Stimulated activated memory B cell treated with anti-CD40 and anti-IgM and Interleukin-4, amounts not matched to agents 10 μg/mL and 1 μg/mL and 100 μg/mL, for 72 hours (primary cell): ENCODE data around the gene SERGEF.

Source experiments
- ATAC-seq: fragments of 150-1000 bp; cut with Tn5 transposase; 2 replicates; pipeline ENCODE4 v1.10.0; 2021
- H3K27ac Mint-ChIP-seq: one replicate; pipeline ENCODE4 v1.8.0; 2022; ENCODE audit warnings: mild to moderate bottlenecking, mixed read lengths
- H3K27me3 Mint-ChIP-seq: one replicate; pipeline ENCODE4 v1.8.0; 2022; ENCODE audit warnings: mixed read lengths
- H3K36me3 Mint-ChIP-seq: one replicate; pipeline ENCODE4 v1.8.0; 2022; ENCODE audit warnings: mixed read lengths
- H3K4me1 Mint-ChIP-seq: one replicate; pipeline ENCODE4 v1.8.0; 2022; ENCODE audit warnings: mixed read lengths
- H3K4me3 Mint-ChIP-seq: one replicate; pipeline ENCODE4 v1.8.0; 2022; ENCODE audit warnings: mild to moderate bottlenecking, moderate library complexity, mixed read lengths
- H3K9me3 Mint-ChIP-seq: one replicate; pipeline ENCODE4 v1.8.0; 2022; ENCODE audit warnings: mixed read lengths

Gene SERGEF

DNA sequence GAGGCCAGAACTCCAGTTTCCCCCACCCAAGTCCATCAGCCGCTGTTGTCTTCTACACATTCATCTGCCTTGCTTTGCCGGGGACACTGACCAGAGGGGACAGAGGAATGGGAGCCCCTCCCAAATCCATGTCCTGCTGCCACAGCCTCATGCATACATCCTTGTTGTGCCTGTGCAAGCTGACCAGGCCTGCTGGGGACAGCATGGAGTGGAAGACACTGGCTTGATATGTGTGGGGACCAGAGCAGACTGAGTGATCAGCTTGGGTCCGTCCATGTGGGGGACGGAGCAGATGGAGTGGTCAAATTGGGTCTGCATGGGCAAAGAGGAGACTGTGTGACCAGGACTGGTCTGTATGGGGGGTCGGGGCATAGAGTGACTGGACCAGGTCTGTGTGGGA is 234.5 kb downstream of the SERGEF start:
- no peaks in the 10 kb centered on the region for H3K4me1 Mint-ChIP-seq
- H3K9me3 Mint-ChIP-seq, result no peaks in the 10 kb centered on the region
- no peaks in the 10 kb centered on the region for H3K27me3 Mint-ChIP-seq
- no peaks in the 10 kb centered on the region for H3K36me3 Mint-ChIP-seq
- no peak overlapping the region for H3K27ac Mint-ChIP-seq
- H3K4me3 Mint-ChIP-seq, result no peak overlapping the region
- ATAC-seq, result no peak

DNA sequence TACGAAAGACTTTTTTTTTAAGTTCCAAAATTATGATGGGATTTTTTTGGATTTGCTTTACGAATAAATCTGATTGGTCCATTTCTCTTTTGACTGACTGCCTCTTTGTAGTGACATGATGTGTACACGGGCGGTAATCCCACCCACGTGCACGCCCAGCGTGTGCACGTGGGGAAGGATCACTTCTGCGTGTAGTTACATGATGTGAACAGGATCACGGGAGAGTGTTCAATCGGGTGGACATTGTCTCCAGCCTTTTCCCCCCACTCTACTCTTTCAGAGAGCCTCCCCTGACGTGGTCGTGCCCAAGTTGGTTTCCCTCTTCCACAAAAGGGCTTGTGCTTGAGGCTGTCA is 235.1 kb downstream of the SERGEF start:
- Mint-ChIP-seq H3K36me3 (no peaks in the 10 kb centered on the region), H3K9me3 (no peaks in the 10 kb centered on the region), H3K27ac (no peak overlapping the region), H3K27me3 (no peaks in the 10 kb centered on the region), H3K4me1 (no peaks in the 10 kb centered on the region), H3K4me3 (no peak overlapping the region)
- no peak for ATAC-seq

DNA sequence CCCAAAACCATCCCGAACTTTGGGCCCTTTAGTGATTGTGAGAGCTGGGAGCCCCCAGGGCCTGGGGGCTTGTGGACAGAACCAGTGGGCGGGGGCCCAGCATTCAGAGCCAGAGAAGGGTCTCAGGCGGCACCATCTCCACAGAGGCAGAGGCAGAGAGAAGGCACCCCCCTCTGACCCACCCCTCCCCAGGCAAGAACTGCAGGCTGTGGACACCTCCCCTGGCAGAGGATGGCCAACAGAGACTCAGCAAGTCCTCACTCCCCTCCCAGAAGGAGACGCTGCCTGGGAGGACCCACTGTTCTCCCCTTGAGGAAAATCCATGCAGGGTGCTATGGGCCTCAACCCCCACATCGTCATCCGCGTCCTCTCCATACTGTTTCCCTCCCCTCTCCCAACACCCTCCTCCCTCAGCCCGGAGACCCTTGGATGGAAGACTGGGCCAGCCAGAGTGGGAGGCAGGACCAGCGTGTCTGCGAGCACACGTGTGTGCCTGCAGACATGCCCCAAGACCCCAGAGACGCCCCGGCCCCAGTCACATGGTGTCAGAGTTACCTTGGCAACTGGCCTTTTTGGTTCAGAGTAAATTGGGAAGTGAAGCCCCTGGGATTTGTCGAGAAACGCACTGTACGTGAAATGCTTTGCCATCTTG is 235.6 kb downstream of the SERGEF start:
- no peaks in the 10 kb centered on the region for H3K9me3 Mint-ChIP-seq
- H3K36me3 Mint-ChIP-seq, result no peaks in the 10 kb centered on the region
- ATAC-seq, result no peak
- H3K4me3 Mint-ChIP-seq, result no peak overlapping the region
- no peak overlapping the region for H3K27ac Mint-ChIP-seq
- H3K27me3 Mint-ChIP-seq, result no peaks in the 10 kb centered on the region
- H3K4me1 Mint-ChIP-seq, result no peaks in the 10 kb centered on the region

DNA sequence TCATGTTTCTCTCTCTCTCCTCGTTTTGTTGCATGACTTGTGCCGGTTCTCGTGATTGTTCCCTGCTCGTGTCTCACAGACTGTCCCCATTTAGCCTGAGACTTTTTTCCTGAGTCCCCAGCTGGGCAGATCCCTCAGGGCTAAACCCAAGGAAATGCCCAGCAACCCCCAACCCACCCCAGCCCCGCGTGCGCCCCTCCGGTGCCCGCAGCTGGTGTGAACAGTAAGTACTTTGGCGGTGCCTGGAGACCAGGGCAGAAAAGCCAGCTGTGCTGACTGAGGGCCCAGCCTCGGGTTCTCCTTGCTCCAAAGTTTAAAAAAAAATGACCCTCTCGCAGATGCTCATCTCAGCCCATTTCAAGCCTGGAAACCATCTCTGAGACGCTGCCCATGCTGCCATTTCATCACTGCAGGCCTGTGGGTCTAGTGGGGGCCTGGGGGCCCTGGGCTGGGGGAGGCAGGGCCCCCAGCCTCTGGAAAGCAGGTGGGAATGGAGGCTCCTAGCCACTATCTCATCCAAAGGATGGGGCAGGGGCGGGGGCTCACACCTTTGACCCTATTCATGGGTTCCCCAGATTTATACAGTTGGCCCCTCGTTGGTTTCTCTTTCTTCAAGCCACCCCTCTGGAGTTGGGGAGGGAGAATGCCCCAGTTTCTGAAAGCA is 236.5 kb downstream of the SERGEF start:
- H3K4me3 Mint-ChIP-seq, result no peak overlapping the region
- no peak for ATAC-seq
- H3K4me1 Mint-ChIP-seq, result no peaks in the 10 kb centered on the region
- H3K9me3 Mint-ChIP-seq, result no peaks in the 10 kb centered on the region
- H3K36me3 Mint-ChIP-seq, result no peaks in the 10 kb centered on the region
- no peaks in the 10 kb centered on the region for H3K27me3 Mint-ChIP-seq
- no peak overlapping the region for H3K27ac Mint-ChIP-seq

DNA sequence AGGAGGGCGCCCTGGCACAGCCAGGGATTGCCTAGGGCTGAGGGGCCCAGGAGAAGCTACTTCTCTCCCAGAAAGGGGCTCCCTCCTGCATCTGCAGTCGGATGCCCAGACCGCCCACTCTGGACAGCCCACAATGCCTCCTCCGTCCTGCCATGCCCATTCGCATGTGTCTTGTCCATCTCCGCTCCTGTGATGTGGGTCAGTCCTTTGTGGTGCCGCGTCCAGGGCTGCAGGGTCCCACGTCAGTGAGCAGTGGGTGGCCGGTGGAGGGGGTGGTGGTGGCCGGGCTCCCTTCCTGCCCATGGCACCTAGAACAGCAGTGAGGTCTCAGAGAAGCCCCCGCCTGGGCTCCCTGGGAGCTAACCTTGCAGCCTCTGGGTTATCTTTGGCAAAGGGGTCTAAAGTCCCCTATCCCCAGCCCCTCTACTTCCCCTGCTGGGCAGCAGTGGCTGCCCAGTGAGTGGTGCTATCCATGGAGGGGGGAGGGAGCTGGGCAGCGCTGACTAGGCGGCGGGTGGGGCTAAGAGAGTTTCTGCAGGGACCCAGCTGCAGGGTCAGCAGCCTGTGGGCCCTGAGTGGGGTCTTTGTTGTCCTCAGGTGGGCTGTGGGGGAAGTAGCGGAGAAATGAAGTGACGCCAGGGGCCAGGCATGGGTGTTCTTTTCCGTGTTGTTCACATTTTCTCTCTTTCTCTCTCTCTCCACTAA is 237.2 kb downstream of the SERGEF start:
- no peak for ATAC-seq
- no peak overlapping the region for H3K27ac Mint-ChIP-seq
- no peaks in the 10 kb centered on the region for H3K36me3 Mint-ChIP-seq
- H3K9me3 Mint-ChIP-seq, result no peaks in the 10 kb centered on the region
- no peaks in the 10 kb centered on the region for H3K4me1 Mint-ChIP-seq
- H3K4me3 Mint-ChIP-seq, result no peak overlapping the region
- H3K27me3 Mint-ChIP-seq, result no peaks in the 10 kb centered on the region

DNA sequence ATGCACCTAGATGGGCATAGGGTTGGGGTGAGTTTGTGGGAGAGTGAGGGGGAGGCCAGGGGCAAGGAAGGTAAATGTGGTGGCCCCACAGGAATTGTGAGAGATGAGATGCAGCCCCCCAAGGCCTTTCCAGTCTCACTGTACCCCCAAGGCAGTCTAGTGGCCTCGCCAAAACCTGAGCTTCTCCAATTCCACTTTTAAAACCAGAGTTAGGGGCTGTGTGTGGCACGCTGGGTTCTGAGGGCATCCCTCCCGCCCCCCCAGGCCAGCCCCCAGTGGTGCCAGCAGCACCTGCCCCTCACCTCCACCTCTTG is 237.9 kb downstream of the SERGEF start:
- ATAC-seq, result no peak
- Mint-ChIP-seq H3K4me1 (no peaks in the 10 kb centered on the region), H3K36me3 (no peaks in the 10 kb centered on the region)

DNA sequence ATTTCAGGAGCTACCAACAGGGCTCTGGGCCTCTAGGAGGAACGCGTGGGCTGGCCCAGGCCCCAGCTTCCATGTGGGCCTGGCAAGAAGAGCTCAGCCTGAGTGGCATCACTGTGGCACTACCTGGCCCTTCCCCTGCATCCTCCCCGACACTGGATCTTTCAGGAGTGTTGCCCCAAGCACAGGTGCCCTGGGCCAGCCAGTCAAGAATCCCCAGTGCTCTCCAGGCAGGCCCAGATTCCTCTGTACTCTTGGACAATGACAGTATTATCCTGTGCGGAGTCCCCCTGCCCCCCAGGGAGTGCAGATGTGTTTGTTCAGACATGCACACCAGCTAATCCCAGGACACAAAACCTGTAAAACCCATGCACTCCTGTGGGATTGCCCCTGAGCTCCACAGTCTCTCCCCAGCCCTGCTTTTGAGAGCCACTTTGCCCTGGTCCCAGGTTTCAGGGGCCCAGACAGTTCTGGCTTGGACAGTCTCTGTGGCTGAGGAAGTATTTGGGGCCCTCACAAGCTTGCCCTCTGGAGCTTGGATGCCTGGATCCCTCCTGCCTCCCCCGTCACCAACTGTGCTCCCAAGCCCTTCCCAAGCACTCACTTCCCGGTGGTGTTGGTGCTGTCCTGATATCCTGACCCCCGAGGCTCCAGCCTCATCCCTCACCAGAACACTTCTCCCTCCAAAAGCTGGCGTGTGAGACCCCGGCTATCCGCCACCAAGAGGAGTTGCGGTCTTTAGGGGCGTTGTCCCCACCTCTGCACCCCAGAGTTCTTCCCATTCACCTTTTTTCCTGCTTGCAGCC is 238.4 kb downstream of the SERGEF start:
- Mint-ChIP-seq H3K36me3 (no peaks in the 10 kb centered on the region), H3K27me3 (no peaks in the 10 kb centered on the region), H3K27ac (no peak overlapping the region), H3K4me3 (no peak overlapping the region), H3K9me3 (no peaks in the 10 kb centered on the region), H3K4me1 (no peaks in the 10 kb centered on the region)
- ATAC-seq, result no peak

More for the DNA sequence above, 237.9 kb downstream of the SERGEF start:
- Mint-ChIP-seq H3K4me3 (no peak overlapping the region), H3K27ac (no peak overlapping the region), H3K27me3 (no peaks in the 10 kb centered on the region), H3K9me3 (no peaks in the 10 kb centered on the region)

DNA sequence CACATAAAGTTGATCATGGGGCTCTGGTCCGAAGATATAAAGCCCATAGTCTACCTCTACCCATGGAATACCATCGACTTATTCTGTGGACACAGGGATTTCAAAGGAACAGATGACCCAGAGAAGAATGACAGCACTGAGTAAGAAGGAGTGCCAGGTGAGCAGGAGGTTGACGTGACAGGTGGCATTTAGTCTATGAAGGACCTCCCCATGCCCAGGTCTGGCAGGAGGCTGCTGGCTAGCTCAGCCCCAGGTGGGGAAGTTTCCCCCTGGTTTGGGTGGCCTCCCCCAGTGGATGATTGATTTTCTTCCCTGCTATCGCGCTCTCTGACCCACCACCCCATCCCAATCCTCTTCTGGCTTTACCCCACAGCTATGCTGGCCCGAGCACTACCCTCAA is 239.2 kb downstream of the SERGEF start:
- no peak overlapping the region for H3K4me3 Mint-ChIP-seq
- no peaks in the 10 kb centered on the region for H3K9me3 Mint-ChIP-seq
- no peak for ATAC-seq
- no peaks in the 10 kb centered on the region for H3K4me1 Mint-ChIP-seq
- H3K27ac Mint-ChIP-seq, result no peak overlapping the region
- H3K36me3 Mint-ChIP-seq, result no peaks in the 10 kb centered on the region
- no peaks in the 10 kb centered on the region for H3K27me3 Mint-ChIP-seq

DNA sequence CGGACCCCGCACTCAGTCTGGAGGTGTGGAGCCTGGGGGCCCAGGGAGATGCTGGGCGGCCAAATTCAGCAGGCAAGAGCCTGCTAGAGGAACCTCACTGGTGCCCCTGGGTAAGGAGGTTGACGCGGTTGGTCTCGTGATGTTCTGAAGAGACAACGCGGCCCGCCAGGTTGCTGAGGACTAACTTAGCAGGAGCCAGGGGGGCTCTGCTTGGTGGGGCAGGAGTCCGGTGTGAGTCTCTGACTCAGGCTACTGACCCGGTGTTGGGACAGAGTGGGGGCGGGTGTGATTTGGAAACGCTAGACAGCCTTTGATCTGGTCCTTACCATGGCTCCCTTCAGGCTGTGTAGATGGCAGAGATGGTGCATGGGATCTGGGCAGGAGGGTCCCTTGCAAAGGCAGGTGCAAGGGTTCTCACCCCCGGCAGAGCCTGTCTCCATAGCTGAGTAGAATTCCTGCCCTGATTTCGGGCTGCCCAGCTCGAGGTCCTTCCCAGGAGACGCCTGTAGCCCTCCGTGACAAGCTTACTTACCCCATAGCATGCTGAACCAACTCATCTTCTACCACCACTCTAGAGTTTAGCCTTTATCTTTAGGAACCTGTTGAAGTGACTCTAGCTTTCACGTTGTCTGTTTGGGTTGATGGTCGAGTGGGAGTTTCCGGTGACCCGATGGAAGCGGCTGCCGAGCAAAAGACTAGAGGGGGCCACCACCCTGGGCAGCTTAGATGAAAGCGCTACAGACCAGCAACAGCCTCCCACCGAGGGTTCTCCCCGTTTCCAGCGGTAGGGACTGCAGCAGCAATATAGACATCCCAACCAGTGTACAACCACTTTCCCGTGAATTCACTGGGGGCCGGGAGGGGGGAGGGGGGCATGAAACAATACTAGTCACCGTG is 239.9 kb downstream of the SERGEF start:
- Mint-ChIP-seq H3K36me3 (no peaks in the 10 kb centered on the region), H3K27me3 (no peaks in the 10 kb centered on the region), H3K4me1 (no peaks in the 10 kb centered on the region), H3K4me3 (no peak overlapping the region), H3K27ac (no peak overlapping the region), H3K9me3 (no peaks in the 10 kb centered on the region)
- no peak for ATAC-seq

DNA sequence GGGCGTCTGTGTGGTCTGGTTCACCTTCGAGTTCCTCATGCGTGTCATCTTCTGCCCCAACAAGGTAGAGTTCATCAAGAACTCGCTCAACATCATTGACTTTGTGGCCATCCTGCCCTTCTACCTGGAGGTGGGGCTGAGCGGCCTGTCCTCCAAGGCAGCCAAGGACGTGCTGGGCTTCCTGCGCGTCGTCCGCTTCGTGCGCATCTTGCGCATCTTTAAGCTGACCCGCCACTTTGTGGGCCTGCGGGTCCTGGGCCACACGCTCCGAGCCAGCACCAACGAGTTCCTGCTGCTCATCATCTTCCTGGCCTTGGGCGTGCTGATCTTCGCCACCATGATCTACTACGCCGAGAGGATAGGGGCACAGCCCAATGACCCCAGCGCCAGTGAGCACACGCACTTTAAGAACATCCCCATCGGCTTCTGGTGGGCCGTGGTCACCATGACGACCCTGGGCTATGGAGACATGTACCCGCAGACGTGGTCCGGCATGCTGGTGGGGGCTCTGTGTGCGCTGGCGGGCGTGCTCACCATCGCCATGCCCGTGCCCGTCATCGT is 240.9 kb downstream of the SERGEF start:
- Mint-ChIP-seq H3K36me3 (no peaks in the 10 kb centered on the region), H3K27ac (no peak overlapping the region), H3K9me3 (no peaks in the 10 kb centered on the region), H3K27me3 (no peaks in the 10 kb centered on the region), H3K4me1 (no peaks in the 10 kb centered on the region), H3K4me3 (no peak overlapping the region)
- no peak for ATAC-seq

DNA sequence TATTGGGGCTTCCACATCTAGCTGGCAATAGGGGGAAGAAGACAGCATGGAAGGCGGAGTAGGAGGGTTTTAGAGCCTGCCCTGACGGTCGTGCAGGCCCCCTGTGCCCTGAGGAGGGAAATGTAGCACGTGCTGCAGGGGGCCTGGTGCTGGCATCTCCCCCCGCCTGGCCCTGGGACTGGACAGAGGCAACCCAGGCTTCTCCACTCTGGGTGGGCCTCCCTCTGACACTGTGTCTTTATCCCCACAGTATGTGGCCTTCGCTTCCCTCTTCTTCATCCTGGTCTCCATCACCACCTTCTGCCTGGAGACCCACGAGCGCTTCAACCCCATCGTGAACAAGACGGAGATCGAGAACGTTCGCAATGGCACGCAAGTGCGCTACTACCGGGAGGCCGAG is 241.4 kb downstream of the SERGEF start:
- Mint-ChIP-seq H3K27ac (no peak overlapping the region), H3K27me3 (no peaks in the 10 kb centered on the region), H3K4me3 (no peak overlapping the region), H3K9me3 (no peaks in the 10 kb centered on the region), H3K4me1 (no peaks in the 10 kb centered on the region), H3K36me3 (no peaks in the 10 kb centered on the region)
- ATAC-seq, result no peak

DNA sequence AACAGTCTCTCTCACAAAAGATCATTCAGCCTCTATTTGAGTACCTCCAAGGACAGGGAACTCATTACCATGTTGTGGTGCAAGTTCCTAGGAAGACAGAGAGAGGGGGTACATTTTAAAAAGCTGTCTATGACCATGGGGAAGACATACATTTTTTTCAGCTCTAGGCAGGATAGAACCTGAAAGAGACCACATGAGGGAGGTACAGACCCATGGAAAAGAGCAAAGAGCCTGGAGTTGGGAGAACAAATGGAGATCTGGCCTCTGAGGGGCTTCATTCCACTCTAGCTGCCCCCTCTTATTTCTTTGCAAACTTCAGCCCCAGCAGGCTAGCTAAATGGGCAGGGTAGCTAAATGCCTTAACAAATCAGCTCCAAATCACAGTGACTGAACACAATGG is 241.9 kb downstream of the SERGEF start:
- H3K27ac Mint-ChIP-seq, result no peak overlapping the region
- no peaks in the 10 kb centered on the region for H3K36me3 Mint-ChIP-seq
- no peaks in the 10 kb centered on the region for H3K4me1 Mint-ChIP-seq
- H3K4me3 Mint-ChIP-seq, result no peak overlapping the region
- ATAC-seq, result no peak
- H3K27me3 Mint-ChIP-seq, result no peaks in the 10 kb centered on the region
- no peaks in the 10 kb centered on the region for H3K9me3 Mint-ChIP-seq

DNA sequence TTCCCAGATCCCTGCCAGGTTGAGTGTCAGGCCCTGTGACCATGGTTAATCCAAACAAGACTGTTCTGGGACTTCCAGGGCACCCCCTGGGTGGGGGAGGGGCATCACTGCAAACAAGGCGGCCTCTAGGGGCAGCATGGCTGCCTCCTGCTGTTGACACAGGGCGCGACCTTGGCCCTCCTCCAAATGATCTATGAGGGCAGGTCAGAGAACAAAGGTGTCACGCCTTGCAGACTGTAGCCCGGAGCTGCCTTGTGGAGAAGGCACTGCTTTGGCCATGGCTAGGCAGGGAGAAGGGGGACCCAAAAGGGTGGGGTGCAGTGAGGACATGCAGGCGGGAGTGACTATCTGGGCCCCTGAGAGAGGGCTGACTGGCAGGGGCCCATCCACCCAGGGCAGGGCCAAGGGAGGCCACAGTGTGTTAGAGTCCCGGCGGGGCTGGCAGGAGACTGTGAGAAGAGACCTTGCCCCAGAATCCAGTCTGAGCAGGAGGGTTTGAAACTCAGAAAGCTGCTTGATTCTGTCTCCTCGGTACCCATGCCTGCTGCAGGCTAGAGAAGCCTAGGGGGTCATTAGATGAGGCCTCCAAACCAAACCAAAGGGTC is 242.7 kb downstream of the SERGEF start:
- no peaks in the 10 kb centered on the region for H3K9me3 Mint-ChIP-seq

DNA sequence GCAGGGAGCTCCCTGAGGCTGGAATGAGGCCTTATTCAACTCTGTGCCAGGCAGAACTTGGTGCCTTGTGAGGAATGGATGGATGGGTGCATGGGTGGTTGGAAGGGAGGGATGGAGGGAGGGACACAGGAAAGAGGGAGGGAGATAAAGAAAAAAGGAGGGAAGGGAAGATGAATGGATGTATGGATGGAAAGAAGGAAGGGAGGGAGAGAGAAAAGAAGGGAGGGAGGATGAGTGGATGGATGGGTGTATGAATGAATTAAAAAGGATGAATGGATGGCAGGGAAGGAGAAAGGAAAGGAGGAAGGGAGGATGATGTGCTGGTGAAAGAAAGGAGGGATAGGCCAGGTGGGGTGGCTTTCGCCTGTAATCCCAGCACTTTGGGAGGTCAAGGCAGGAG is 243.6 kb downstream of the SERGEF start:
- H3K4me3 Mint-ChIP-seq, result no peak overlapping the region
- peaks cover 6% of the 10 kb centered on the region for H3K27me3 Mint-ChIP-seq
- no peak overlapping the region for H3K27ac Mint-ChIP-seq
- no peak for ATAC-seq
- no peaks in the 10 kb centered on the region for H3K4me1 Mint-ChIP-seq
- H3K9me3 Mint-ChIP-seq, result no peaks in the 10 kb centered on the region
- H3K36me3 Mint-ChIP-seq, result no peaks in the 10 kb centered on the region

More for the DNA sequence above, 242.7 kb downstream of the SERGEF start:
- H3K36me3 Mint-ChIP-seq, result no peaks in the 10 kb centered on the region
- H3K27me3 Mint-ChIP-seq, result no peaks in the 10 kb centered on the region
- H3K27ac Mint-ChIP-seq, result no peak overlapping the region
- ATAC-seq, result no peak
- no peaks in the 10 kb centered on the region for H3K4me1 Mint-ChIP-seq
- H3K4me3 Mint-ChIP-seq, result no peak overlapping the region
